SH-SY5Y (cell line): ENCODE measurements around the gene CRMP1.

Experiments used
- GATA2 ChIP-seq: IDR thresholded peaks from 2 replicates; pipeline ENCODE4 v1.6.1; 2011; ENCODE audit warnings: mild to moderate bottlenecking, low read depth, low read length
- GATA3 ChIP-seq: IDR thresholded peaks from 2 replicates; pipeline ENCODE4 v1.6.1; 2011; ENCODE audit warnings: low read depth, mild to moderate bottlenecking, low read length, moderate library complexity

- no peak for TF ChIP-seq GATA3
- no peak for TF ChIP-seq GATA2
These were observed 41.1 kb downstream of the CRMP1 start for GRCh38 chr4:5851637-5852301.
